ENCODE data around the gene SLC44A1.
"Not testable (repeated sequence)": the region's sequence is repeated elsewhere in the genome, so short reads cannot be mapped to it uniquely, and the experiment has no call there.

Gene SLC44A1

GRCh38 chr9:105242557-105242956, 1.9 kb upstream of the SLC44A1 start:
- no peak for DNase-seq (ENCODE audit: low spot score)

- DNase-seq (ENCODE audit: low spot score): no peak
Observed at GRCh38 chr9:105243015-105243686, 1.3 kb upstream of the SLC44A1 start.

- DNase-seq (ENCODE audit: low spot score): no peak
Observed at GRCh38 chr9:105244734-105245028, 230 bp downstream of the SLC44A1 start.

GRCh38 chr9:105245029-105245890, 809 bp downstream of the SLC44A1 start:
- peak; percentile 55 for DNase-seq (ENCODE audit: low spot score)

GRCh38 chr9:105245891-105246161, 1.4 kb downstream of the SLC44A1 start:
- DNase-seq (ENCODE audit: low spot score): no peak

GRCh38 chr9:105246656-105247173, 2.3 kb downstream of the SLC44A1 start:
- DNase-seq (ENCODE audit: low spot score): no peak

- DNase-seq (ENCODE audit: low spot score): no peak
Observed at GRCh38 chr9:105248691-105249090, 4.2 kb downstream of the SLC44A1 start.

GRCh38 chr9:105251133-105251532, 6.7 kb downstream of the SLC44A1 start:
- DNase-seq (ENCODE audit: low spot score): no peak

GRCh38 chr9:105251733-105252404, 7.4 kb downstream of the SLC44A1 start:
- DNase-seq (ENCODE audit: low spot score): no peak

- no peak for DNase-seq (ENCODE audit: low spot score)
Observed at GRCh38 chr9:105252405-105252756, 7.9 kb downstream of the SLC44A1 start.

- DNase-seq (ENCODE audit: low spot score): no peak
Observed at GRCh38 chr9:105254226-105254625, 9.8 kb downstream of the SLC44A1 start.

- no peak for DNase-seq (ENCODE audit: low spot score)
Observed at GRCh38 chr9:105255421-105255820, 11.0 kb downstream of the SLC44A1 start.

- DNase-seq (ENCODE audit: low spot score): not testable (repeated sequence)
Observed at GRCh38 chr9:105256569-105256968, 12.1 kb downstream of the SLC44A1 start.

- no peak for DNase-seq (ENCODE audit: low spot score)
Observed at GRCh38 chr9:105257809-105258208, 13.4 kb downstream of the SLC44A1 start.

GRCh38 chr9:105258225-105258737, 13.8 kb downstream of the SLC44A1 start:
- no peak for DNase-seq (ENCODE audit: low spot score)

GRCh38 chr9:105259274-105259673, 14.8 kb downstream of the SLC44A1 start:
- DNase-seq (ENCODE audit: low spot score): no peak

GRCh38 chr9:105259731-105260612, 15.5 kb downstream of the SLC44A1 start:
- no peak for DNase-seq (ENCODE audit: low spot score)

- no peak for DNase-seq (ENCODE audit: low spot score)
Observed at GRCh38 chr9:105262497-105262896, 18.0 kb downstream of the SLC44A1 start.

- no peak for DNase-seq (ENCODE audit: low spot score)
Observed at GRCh38 chr9:105264380-105264779, 19.9 kb downstream of the SLC44A1 start.

GRCh38 chr9:105268254-105268653, 23.8 kb downstream of the SLC44A1 start:
- DNase-seq (ENCODE audit: low spot score): not testable (repeated sequence)

GRCh38 chr9:105269593-105269992, 25.1 kb downstream of the SLC44A1 start:
- DNase-seq (ENCODE audit: low spot score): no peak

- DNase-seq (ENCODE audit: low spot score): no peak
Observed at GRCh38 chr9:105270711-105271110, 26.3 kb downstream of the SLC44A1 start.

Data from Ammon's horn (tissue), 1 donor.